Muscle layer of duodenum (tissue), 2 donors: ENCODE data around the gene FBLIM1.
"Not testable (repeated sequence)": the region's sequence is repeated elsewhere in the genome, so short reads cannot be mapped to it uniquely, and the experiment has no call there.

Source experiments
- H3K27ac ChIP-seq: one replicate; pipeline ENCODE4 v1.7.0; 2013; ENCODE audit warnings: mild to moderate bottlenecking, low read length
- H3K27me3 ChIP-seq: one replicate; pipeline ENCODE4 v1.7.0; 2013; ENCODE audit warnings: low read depth, mild to moderate bottlenecking, control low read depth, low read length
- H3K36me3 ChIP-seq, 2 donors: one replicate each; pipeline ENCODE4 v1.7.0; 2013; ENCODE audit warnings: low read length in 2 of 2, control low read depth in 1 of 2, mild to moderate bottlenecking in 1 of 2; ENCODE audit not compliant: insufficient read depth in 2 of 2, control insufficient read depth in 1 of 2
- H3K4me1 ChIP-seq, 2 donors: one replicate each; pipeline ENCODE4 v1.7.0; 2013; ENCODE audit warnings: low read length in 2 of 2, mild to moderate bottlenecking in 2 of 2, control low read depth in 1 of 2, moderate library complexity in 1 of 2; ENCODE audit not compliant: insufficient read depth in 2 of 2, control insufficient read depth in 1 of 2
- H3K4me3 ChIP-seq, 2 donors: one replicate each; pipeline ENCODE4 v1.7.0; 2013; ENCODE audit warnings: low read length in 2 of 2, low read depth in 1 of 2, mild to moderate bottlenecking in 1 of 2
- H3K9me3 ChIP-seq, 2 donors: one replicate each; pipeline ENCODE4 v1.7.0; 2013; ENCODE audit warnings: low read length in 2 of 2, control low read depth in 1 of 2, mild to moderate bottlenecking in 1 of 2; ENCODE audit not compliant: control insufficient read depth in 1 of 2
- donor health status: healthy.

FBLIM1 gene

DNA sequence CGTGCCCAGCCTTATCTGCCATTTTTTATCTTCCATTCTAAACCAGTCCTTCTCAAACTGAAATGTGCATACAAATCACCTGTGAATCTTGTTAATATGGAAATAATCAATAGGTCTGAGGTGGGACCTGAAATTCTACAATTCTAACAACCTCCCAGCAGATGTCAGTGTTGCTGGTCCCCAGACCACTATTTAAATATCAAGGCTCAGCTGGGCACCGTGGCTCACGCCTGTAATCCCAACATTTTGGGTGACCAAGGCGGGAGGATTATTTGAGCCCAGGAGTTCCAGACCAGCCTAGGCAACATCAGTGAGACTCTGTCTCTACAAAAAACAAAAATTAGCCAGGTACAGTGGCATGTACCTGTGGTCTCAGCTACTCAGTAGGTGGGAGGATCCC, 44.8 kb downstream of the FBLIM1 start:
- peaks cover 19 to 23% of the 10 kb centered on the region in 2 donors for H3K4me1 ChIP-seq
- no peaks in the 10 kb centered on the region for H3K9me3 ChIP-seq
- H3K27me3 ChIP-seq, result no peaks in the 10 kb centered on the region
- no peaks in the 10 kb centered on the region for H3K36me3 ChIP-seq
- no peak overlapping the region for H3K27ac ChIP-seq
- no peak overlapping the region for H3K4me3 ChIP-seq

DNA sequence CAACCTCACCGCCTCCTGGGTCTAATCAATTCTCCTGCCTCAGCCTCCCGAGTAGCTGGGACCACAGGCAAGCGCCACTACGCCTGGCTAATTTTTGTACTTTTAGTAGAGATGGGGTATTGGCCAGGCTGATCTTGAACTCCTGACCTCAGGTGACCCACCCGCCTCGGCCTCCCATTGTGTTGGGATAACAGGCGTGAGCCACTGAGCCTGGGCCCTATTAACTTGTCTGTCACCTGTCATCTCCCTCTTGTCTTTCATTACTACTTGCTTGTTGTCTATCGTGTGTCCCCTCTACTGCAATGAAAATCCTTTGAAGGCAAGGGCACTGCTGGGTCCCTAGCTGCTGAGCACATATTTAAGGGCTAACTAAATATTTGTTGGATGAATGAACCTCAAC, 45.5 kb downstream of the FBLIM1 start:
- Histone ChIP-seq H3K27ac (no peak overlapping the region), H3K4me1 (peaks cover 18 to 19% of the 10 kb centered on the region in 2 donors), H3K27me3 (no peaks in the 10 kb centered on the region)

DNA sequence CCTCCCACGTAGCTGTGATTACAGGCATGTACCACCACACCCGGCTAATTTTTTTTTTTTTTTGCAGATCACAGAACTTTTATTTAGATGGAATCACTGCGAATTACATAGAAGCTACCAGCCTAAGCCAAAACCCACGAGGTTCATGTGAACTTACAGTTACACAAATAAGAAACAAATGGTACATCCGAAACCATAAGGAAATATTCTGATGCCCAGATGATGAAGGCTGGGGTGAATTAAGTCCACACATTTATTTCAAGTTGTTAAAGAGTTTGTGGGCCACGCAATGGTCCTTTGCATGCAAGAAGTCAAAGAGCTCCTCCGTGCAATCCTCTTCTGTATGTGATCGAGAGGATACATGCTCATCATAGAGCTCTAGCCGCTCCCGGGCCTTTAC, 48.5 kb downstream of the FBLIM1 start:
- Histone ChIP-seq H3K4me1 (no peaks in the 10 kb centered on the region), H3K27ac (no peak overlapping the region), H3K9me3 (no peaks in the 10 kb centered on the region), H3K36me3 (no peaks in the 10 kb centered on the region), H3K27me3 (no peaks in the 10 kb centered on the region), H3K4me3 (no peak overlapping the region)

More for the DNA sequence above, 45.5 kb downstream of the FBLIM1 start:
- no peaks in the 10 kb centered on the region for H3K36me3 ChIP-seq
- no peak overlapping the region for H3K4me3 ChIP-seq
- H3K9me3 ChIP-seq, result no peaks in the 10 kb centered on the region

DNA sequence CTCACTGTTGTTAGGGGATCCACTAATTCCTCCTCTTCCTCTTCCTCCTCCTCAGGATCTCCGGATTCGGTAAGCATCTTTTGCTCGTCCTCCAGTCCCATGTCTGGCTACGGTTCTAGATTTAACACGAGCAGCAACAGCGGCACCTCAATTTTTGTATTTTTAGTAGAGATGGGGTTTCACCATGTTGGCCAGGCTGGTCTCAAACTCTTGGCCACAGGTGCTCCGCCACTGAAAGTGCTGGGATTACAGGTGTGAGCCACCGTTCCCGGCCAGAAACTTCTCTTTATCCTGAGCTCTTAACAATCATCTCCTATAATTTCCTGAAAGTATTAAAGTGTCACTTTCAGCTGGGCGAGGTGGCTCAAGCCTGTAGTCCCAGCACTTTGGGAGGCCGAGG, 49.0 kb downstream of the FBLIM1 start, which contains the start of gene UQCRHL:
Gene UQCRHL, minus strand, starts transcription at position 101 of the 400 bp plus-strand sequence. Its CDS starts 0 bp downstream, at position 101.
- not testable (repeated sequence) for H3K27me3 ChIP-seq, H3K27ac ChIP-seq, H3K9me3 ChIP-seq, H3K36me3 ChIP-seq, H3K4me3 ChIP-seq, H3K4me1 ChIP-seq

GRCh38 chr1:15808955-15809354, 50.4 kb downstream of the FBLIM1 start:
- no peak overlapping the region for H3K27ac ChIP-seq
- H3K27me3 ChIP-seq, result no peaks in the 10 kb centered on the region
- no peaks in the 10 kb centered on the region for H3K4me1 ChIP-seq
- H3K9me3 ChIP-seq, result no peaks in the 10 kb centered on the region
- H3K36me3 ChIP-seq, result no peaks in the 10 kb centered on the region
- H3K4me3 ChIP-seq, result no peak overlapping the region

DNA sequence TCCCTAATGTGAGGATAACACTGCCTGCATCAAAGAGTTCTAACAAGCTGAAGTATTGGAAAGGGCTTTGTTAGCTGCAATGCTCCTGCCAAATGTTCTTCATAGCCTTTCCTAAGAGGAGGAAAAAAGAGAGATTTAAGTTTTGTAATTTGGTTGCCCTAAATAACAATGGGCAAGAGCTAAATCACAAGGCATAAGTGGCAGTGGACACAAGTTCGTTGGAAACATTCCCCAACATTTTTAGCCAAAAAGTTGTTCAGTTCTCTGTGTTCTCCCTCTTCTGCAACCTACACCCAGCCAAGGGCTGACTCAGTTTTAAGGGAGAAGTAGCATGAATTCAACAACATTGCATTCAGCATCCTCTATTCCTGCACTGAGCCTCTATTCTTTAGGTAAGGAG, 51.5 kb downstream of the FBLIM1 start:
- H3K4me1 ChIP-seq, result no peaks in the 10 kb centered on the region
- no peak overlapping the region for H3K27ac ChIP-seq
- H3K9me3 ChIP-seq, result no peaks in the 10 kb centered on the region
- no peaks in the 10 kb centered on the region for H3K27me3 ChIP-seq
- H3K36me3 ChIP-seq, result no peaks in the 10 kb centered on the region
- H3K4me3 ChIP-seq, result no peak overlapping the region

DNA sequence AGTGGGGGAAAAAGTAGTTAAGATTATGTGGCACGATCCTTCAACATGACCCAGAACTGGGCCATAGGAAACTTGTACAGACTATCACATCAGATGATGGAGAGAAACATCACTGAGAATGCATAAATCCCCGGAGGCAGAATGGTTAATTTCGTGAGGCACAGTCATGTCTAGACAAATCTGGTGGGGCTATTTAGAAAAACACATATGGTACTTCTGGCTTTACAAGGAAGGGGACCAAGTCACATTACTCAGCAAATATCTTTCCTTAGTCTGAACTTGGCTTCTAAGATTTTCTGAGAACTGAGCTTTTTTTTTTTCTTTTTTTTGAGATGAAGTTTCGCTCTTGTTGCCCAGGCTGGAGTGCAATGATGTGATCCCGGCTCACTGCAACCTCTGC, 58.1 kb downstream of the FBLIM1 start:
- no peaks in the 10 kb centered on the region for H3K36me3 ChIP-seq
- no peak overlapping the region for H3K27ac ChIP-seq
- no peak overlapping the region for H3K4me3 ChIP-seq
- no peaks in the 10 kb centered on the region for H3K9me3 ChIP-seq
- H3K27me3 ChIP-seq, result no peaks in the 10 kb centered on the region
- H3K4me1 ChIP-seq, result no peaks in the 10 kb centered on the region

- Histone ChIP-seq H3K36me3 (no peaks in the 10 kb centered on the region), H3K4me1 (peaks cover 0 to 2% of the 10 kb centered on the region in 2 donors), H3K9me3 (no peaks in the 10 kb centered on the region), H3K27ac (no peak overlapping the region), H3K27me3 (no peaks in the 10 kb centered on the region), H3K4me3 (no peak overlapping the region)
Measured at GRCh38 chr1:15820478-15820877, 61.9 kb downstream of the FBLIM1 start.

- no peaks in the 10 kb centered on the region for H3K9me3 ChIP-seq
- H3K27ac ChIP-seq, result no peak overlapping the region
- H3K27me3 ChIP-seq, result no peaks in the 10 kb centered on the region
- H3K4me3 ChIP-seq, result no peak overlapping the region
- no peaks in the 10 kb centered on the region for H3K36me3 ChIP-seq
- peaks cover 0 to 15% of the 10 kb centered on the region in 2 donors for H3K4me1 ChIP-seq
Measured at GRCh38 chr1:15825800-15826199, 67.2 kb downstream of the FBLIM1 start.

DNA sequence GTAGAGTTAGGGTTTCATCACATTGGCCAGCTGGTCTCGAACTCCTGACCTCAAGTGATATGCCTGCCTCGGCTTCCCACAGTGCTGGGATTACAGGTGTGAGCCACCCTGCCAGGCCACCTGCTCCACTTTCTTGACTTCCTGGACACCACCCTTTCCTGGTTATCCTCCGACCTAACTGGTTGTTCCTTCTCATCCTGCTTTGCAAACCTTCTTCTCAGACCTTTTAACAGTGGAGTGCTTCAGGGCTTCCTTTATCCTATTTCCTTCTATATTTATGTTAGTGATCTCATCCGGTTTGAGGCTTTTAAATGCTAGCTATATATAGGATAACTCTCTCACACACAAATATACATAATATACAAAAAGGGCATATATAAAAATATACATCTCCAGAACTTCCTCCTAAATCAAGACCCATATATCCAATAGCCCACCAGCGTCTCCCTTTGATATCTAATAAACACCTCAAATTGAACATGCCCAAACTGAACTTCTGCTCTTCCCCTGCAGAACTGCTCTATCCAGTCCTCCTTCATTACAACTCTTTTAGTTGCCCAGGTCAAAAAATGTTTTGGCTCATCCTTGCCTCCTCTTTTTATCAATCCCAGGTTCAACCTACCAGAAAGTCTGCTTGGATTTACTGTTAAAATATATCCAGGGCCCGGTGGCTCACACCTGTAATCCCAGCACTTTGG, 68.4 kb downstream of the FBLIM1 start:
- Histone ChIP-seq H3K9me3 (no peaks in the 10 kb centered on the region), H3K4me1 (peaks cover 0 to 16% of the 10 kb centered on the region in 2 donors), H3K36me3 (no peaks in the 10 kb centered on the region), H3K4me3 (no peak overlapping the region), H3K27ac (no peak overlapping the region), H3K27me3 (no peaks in the 10 kb centered on the region)

- not testable (repeated sequence) for H3K4me3 ChIP-seq, H3K9me3 ChIP-seq, H3K36me3 ChIP-seq, H3K27me3 ChIP-seq, H3K27ac ChIP-seq
- H3K4me1 ChIP-seq, result peaks cover 0 to 17% of the 10 kb centered on the region in 2 donors
Measured at GRCh38 chr1:15827567-15827966, 69.0 kb downstream of the FBLIM1 start.

- not testable (repeated sequence) for H3K9me3 ChIP-seq, H3K4me3 ChIP-seq, H3K36me3 ChIP-seq, H3K27me3 ChIP-seq, H3K27ac ChIP-seq
- peaks cover 0 to 27% of the 10 kb centered on the region in 2 donors for H3K4me1 ChIP-seq
Measured at GRCh38 chr1:15828931-15829330, 70.3 kb downstream of the FBLIM1 start.
